Lung (tissue), 12 donors: ENCODE data around the gene S100A10. TPM values are rescaled to one million over a fixed set of nuclear protein-coding genes. Genes with fewer than 3 reads are reported as not detected.

ENCODE experiments used
- ATAC-seq: fragments of 200-7000 bp; cut with Tn5 transposase; one replicate; pipeline ENCODE4 v1.9.1; 2020; ENCODE audit warnings: moderate number of reproducible peaks; ENCODE audit not compliant: insufficient read depth, low FRiP score
- DNase-seq, 3 donors: peaks; one replicate each; pipeline ENCODE4 v3.0.0-alpha.2; 2013 to 2017
- H3K27ac ChIP-seq, 2 donors: one replicate each; pipeline ENCODE4 v1.5.1; 2013; ENCODE audit warnings: mild to moderate bottlenecking in 2 of 2, moderate library complexity in 2 of 2, control low read depth in 1 of 2, inconsistent platforms in 1 of 2, low read depth in 1 of 2, low read length in 1 of 2
- H3K27me3 ChIP-seq, 3 donors: one replicate each; pipeline ENCODE4 v1.5.1; 2013; ENCODE audit warnings: low read length in 2 of 3; ENCODE audit not compliant: control insufficient read depth in 3 of 3, insufficient read depth in 3 of 3
- H3K36me3 ChIP-seq, 4 donors: one replicate each; pipeline ENCODE4 v1.5.1; 2013; ENCODE audit warnings: low read length in 4 of 4, mild to moderate bottlenecking in 1 of 4, moderate library complexity in 1 of 4; ENCODE audit not compliant: control insufficient read depth in 4 of 4, insufficient read depth in 4 of 4
- H3K4me1 ChIP-seq, 5 donors: one replicate each; pipeline ENCODE4 v1.5.1; 2013; ENCODE audit warnings: low read length in 5 of 5, mild to moderate bottlenecking in 2 of 5, moderate library complexity in 1 of 5; ENCODE audit not compliant: control insufficient read depth in 5 of 5, insufficient read depth in 5 of 5
- H3K4me3 ChIP-seq: one replicate; pipeline ENCODE4 v1.5.1; 2013; ENCODE audit warnings: mild to moderate bottlenecking, control low read depth, moderate library complexity
- H3K9ac ChIP-seq, 2 donors: one replicate each; pipeline ENCODE4 v1.5.1; 2013; ENCODE audit warnings: low read length in 2 of 2, control low read depth in 1 of 2; ENCODE audit not compliant: insufficient read depth in 1 of 2
- H3K9me3 ChIP-seq, 4 donors: one replicate each; pipeline ENCODE4 v1.5.1; 2013; ENCODE audit warnings: low read length in 3 of 4, mild to moderate bottlenecking in 1 of 4, moderate library complexity in 1 of 4; ENCODE audit not compliant: control insufficient read depth in 4 of 4, insufficient read depth in 3 of 4
- WGBS, 2 donors: extraction: QIAGEN DNeasy Blood & Tissue Kit; methylation state at CpG; one replicate each; pipeline ENCODE4 v1.1.7; 2013; 5-methylcytosine and 5-hydroxymethylcytosine counted together
- polyA plus RNA-seq, 2 donors: library from polyadenylated mRNA; stranded (reverse); fragments of 200-250 nt; gene quantifications; one replicate each; pipeline ENCODE4 v1.2.1, GENCODE V29; 2013
- total RNA-seq, 2 donors: library from RNA; depleted of rRNA in 1 of 2; stranded (reverse); fragments of >200 nt in 1 of 2; gene quantifications; one replicate each; pipeline ENCODE4 v1.2.1, GENCODE V29; 2014 to 2021
- TF ChIP-seq, protein P1 (sequence below): IDR thresholded peaks from 2 replicates; pipeline ENCODE4 v1.5.1; 2012; ENCODE audit warnings: mild to moderate bottlenecking; ENCODE audit errors: control extremely low read depth, extremely low read depth
- donor health status: control.
- donor health status: control.
- donor health status: Bipolar disorder and iron deficiency.
- donor health status: healthy.
- donor health status: DM: yes; HTN: yes; CAD: no.

Gene S100A10
- total and polyA plus RNA-seq, 4 donors: 205 to 1,003 (median 674) TPM

DNA sequence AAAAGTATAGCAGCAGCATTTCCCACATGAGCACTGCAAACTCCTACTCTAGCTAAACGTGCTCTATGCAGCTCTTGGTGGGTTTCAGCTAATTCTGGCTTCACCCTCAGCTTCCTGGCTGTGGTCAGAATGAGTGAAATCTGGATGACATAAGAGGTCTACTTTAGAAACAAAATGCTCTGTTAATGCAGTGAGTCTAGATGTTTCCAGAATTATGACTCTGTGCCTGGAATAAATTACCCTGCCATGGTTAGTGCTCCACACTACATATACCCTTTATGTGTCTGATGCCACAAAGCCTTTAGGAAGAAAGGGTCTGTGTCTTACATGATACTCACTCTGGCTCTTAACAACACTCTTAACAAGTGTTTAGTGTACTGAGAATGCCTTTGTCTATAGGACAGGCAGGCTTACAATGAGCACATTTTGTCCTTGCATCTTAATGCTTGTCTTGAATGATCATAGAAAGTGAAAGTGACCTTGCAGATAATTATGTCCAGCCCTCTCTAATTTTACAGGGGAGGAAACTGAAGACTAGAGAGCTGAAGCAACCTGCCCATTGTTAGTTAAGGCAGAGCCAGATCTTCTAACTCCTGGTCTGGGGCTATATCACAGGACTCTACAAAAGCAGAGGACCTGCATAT, 9.2 kb downstream of the S100A10 start:
- WGBS, 2 donors: 14 to 48% methylated on average over 1 of the region's 1 CpG
- Histone ChIP-seq H3K9me3 (no peaks in the 10 kb centered on the region), H3K9ac (no peak overlapping the region), H3K27me3 (no peaks in the 10 kb centered on the region), H3K36me3 (peaks cover 31 to 45% (median 40%) of the 10 kb centered on the region in 4 donors), H3K4me1 (peaks cover 6 to 19% (median 15%) of the 10 kb centered on the region in 5 donors), H3K27ac (no peak overlapping the region), H3K4me3 (no peak overlapping the region)
- DNase-seq (no peak), ATAC-seq (no peak)
- TF ChIP-seq, protein P1, sequence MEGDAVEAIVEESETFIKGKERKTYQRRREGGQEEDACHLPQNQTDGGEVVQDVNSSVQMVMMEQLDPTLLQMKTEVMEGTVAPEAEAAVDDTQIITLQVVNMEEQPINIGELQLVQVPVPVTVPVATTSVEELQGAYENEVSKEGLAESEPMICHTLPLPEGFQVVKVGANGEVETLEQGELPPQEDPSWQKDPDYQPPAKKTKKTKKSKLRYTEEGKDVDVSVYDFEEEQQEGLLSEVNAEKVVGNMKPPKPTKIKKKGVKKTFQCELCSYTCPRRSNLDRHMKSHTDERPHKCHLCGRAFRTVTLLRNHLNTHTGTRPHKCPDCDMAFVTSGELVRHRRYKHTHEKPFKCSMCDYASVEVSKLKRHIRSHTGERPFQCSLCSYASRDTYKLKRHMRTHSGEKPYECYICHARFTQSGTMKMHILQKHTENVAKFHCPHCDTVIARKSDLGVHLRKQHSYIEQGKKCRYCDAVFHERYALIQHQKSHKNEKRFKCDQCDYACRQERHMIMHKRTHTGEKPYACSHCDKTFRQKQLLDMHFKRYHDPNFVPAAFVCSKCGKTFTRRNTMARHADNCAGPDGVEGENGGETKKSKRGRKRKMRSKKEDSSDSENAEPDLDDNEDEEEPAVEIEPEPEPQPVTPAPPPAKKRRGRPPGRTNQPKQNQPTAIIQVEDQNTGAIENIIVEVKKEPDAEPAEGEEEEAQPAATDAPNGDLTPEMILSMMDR: no peak

DNA sequence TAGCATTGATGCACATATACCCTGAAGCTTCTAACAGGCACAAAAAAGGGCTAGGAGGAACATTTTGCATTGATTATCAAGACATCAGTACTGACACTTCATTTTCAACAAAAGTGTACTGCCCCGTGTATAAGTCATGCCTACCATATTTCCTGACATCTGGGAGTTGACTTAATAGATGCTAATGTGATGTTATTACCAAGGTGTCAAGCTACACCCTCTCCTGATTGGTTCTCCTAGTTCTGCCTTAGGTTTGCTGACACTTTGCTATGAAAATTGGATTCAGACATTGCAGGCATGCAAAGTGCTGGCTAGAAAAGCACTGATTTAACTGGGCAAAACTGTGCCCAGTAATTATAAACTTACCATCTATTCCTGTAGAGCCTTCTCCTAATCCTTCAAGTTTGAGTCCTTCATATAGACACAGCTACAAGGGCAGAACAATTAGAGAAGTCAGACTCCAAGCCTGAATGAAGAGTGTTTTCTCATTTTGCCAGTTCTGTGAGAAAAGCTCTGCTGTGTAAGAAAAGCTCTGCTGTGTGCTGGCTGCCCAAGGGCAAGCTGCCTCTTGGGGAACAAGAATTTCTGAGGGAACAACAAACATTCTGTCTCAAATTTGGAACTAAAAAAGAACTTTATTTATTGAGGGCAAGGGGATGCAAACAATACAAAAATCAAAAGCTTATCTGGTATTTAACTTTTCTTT, 11.2 kb downstream of the S100A10 start:
- Histone ChIP-seq H3K36me3 (peaks cover 31 to 45% (median 40%) of the 10 kb centered on the region in 4 donors), H3K4me3 (no peak overlapping the region), H3K27me3 (peaks cover 0 to 5% (median 2%) of the 10 kb centered on the region in 3 donors), H3K9ac (no peak overlapping the region), H3K4me1 (peaks cover 0 to 8% (median 0%) of the 10 kb centered on the region in 5 donors), H3K9me3 (no peaks in the 10 kb centered on the region), H3K27ac (no peak overlapping the region)
- TF ChIP-seq, protein P1: no peak
- ATAC-seq: no peak
- DNase-seq: no peak
- 63 to 78% methylated on average over 1 of the region's 1 CpG for WGBS, 2 donors

DNA sequence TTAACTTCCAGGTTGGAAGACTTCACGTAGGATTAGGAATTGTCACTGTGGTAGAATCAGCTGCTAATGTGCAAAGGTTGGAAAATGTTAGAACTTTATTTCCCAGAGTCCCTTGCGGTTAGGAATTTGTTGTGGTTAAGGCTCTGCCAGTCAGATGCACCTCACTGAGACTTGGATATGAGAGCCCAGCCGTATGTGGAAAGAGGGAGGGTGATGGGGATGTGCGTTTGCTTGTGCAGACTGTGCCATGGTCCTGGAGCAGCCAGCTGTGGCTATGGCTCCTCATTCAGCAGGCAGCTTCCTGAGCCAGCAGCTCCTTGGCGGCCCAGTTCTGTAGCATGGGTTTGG, 12.5 kb downstream of the S100A10 start:
- H3K9ac ChIP-seq: no peak overlapping the region
- H3K9me3 ChIP-seq: no peaks in the 10 kb centered on the region
- peaks cover 0 to 8% (median 0%) of the 10 kb centered on the region in 5 donors for H3K4me1 ChIP-seq
- H3K27ac ChIP-seq: no peak overlapping the region
- no peak for DNase-seq
- H3K4me3 ChIP-seq: no peak overlapping the region
- H3K36me3 ChIP-seq: peaks cover 31 to 45% (median 40%) of the 10 kb centered on the region in 4 donors
- ATAC-seq: no peak
- H3K27me3 ChIP-seq: peaks cover 0 to 5% (median 2%) of the 10 kb centered on the region in 3 donors
- TF ChIP-seq, protein P1: no peak
- 91 to 93% methylated on average over 5 of the region's 5 CpGs for WGBS, 2 donors
